GM12874 (cell line): Measurements from ENCODE around the gene BTBD9.

ENCODE experiments used
- TF ChIP-seq, protein P1 (sequence below): IDR thresholded peaks from 2 replicates; pipeline ENCODE4 v1.5.1; 2011; ENCODE audit warnings: low read depth, mild to moderate bottlenecking, control low read depth, low read length, moderate library complexity; ENCODE audit not compliant: insufficient read depth

Gene BTBD9

DNA sequence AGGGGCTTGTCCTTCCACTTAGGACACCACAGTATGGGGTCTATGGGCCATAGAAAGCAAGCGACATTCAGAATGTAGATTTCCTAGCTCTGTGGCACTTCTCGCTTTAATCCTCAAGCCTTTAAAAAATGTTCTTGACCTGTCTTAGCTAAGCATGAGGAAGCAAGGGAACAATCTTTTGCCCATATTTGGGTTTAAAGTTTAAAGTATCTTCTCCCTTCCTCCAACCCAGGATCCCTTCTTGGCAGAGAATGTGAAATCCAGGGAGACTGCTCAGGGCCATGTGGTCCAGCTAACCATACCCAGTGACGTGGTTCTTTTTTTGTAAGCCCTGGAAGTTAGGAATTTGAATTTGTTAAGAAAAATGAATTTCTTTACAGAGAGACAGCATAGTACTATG lies 289.9 kb downstream of the BTBD9 start:
- TF ChIP-seq, protein P1, sequence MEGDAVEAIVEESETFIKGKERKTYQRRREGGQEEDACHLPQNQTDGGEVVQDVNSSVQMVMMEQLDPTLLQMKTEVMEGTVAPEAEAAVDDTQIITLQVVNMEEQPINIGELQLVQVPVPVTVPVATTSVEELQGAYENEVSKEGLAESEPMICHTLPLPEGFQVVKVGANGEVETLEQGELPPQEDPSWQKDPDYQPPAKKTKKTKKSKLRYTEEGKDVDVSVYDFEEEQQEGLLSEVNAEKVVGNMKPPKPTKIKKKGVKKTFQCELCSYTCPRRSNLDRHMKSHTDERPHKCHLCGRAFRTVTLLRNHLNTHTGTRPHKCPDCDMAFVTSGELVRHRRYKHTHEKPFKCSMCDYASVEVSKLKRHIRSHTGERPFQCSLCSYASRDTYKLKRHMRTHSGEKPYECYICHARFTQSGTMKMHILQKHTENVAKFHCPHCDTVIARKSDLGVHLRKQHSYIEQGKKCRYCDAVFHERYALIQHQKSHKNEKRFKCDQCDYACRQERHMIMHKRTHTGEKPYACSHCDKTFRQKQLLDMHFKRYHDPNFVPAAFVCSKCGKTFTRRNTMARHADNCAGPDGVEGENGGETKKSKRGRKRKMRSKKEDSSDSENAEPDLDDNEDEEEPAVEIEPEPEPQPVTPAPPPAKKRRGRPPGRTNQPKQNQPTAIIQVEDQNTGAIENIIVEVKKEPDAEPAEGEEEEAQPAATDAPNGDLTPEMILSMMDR: no peak

DNA sequence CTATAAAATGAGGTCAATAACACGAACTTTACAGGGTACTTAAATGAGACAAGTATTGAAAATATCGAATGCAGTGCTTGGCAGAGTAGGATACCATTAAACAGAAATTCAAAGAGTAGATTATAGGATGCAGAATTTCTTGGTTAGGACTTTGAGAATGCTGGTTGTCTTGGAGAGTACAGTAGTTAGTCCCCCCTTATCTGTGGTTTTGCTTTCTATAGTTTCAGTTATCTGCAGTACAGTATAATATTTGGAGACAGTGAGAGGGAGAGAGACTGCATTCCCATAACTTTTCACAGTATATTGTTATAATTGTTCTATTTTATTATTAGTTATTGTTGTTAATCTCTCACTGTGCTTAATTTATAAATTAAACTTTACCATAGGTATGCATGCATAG lies 290.5 kb downstream of the BTBD9 start:
- TF ChIP-seq, protein P1: no peak

DNA sequence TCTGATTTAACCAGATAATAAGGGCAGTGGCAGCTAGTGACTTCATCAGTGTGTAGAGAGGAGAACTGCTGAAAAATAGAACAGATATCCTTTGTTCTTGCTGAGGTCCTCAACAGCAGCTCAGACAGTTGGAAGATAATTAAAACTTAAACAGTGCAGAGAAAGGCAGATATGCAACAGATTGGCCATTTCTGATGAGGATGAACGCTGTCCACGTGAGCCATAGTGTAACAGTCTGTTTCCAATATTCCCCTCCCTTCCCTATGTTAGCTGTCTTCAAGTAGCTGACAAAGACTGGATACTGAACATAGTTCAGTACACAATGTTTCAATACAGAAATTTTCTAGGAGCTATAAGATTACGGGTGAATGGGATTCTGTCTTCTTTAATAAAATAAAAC lies 291.4 kb downstream of the BTBD9 start:
- TF ChIP-seq, protein P1: no peak

DNA sequence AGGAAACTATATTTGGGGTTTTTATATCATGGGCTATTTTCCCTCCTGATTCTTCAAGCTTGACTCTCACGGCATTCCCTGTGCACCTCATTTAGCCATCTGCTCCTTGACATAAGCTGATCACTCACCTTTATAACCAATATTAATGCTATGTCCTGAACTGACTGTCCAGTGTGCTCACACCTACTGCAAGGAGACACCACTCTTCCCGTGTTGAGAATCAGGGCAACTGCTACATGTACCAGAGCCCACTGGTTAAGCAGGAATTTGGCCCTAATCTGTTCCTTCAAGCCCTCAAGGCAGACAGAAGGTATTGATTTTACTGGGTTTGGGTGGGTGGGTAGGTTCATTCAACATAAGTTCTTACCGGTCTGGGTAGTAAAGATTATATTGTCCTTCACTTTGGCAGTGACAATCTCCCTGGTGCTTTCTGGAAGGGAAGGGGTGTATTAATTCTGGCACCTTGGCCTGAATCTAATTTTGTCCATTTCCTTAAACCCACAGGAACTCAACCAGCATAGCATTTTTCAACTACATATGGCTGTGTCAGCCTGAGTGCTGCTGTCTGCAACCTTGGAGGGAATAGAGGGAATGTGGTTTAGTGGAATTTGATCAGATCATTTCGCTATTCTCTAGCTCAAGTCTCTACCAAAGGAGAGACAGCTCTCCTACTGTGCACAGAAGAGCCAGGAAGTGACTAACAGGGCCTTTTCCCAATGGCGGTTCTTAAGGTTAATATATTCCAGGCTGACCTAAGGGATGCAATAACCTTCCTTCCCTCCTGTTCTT lies 293.2 kb downstream of the BTBD9 start:
- TF ChIP-seq, protein P1: no peak

DNA sequence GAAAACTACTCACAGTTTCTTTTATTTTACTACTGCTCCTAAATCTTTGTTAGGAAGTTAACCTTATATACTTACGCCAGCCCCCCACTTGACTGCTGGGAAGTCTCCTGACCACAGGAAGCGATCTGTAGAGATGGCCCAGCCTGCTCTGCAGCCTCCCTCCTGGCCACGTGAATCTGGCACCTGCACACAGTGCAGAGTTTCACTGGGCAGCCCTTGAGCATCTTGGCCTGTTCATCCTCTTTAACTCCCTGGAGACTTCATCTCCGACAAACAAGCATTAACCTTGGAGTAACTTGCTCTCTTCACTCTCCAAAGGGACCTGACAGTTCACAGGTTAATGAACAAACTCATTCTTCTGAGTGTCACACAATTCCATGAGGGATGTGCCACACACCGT lies 294.1 kb downstream of the BTBD9 start:
- TF ChIP-seq, protein P1: no peak

DNA sequence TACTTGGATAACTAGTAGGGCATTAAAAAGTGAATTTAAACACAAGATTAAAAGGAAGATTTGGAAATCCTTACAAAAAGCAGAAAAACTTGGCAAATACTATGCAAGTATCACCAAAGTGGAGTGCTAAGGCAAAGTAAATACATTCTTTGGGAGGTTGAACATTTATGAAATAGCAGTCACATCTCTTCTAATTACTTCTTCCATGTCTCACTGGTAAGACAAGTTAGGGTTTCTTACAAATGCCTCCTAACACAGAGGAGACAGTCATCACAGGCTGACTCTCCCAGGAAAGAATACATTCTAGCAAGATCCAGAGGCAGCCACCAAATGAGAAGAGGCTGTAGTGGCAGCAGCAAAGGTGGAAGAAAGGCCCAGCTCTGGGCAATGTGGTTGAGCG lies 298.2 kb downstream of the BTBD9 start:
- TF ChIP-seq, protein P1: no peak

DNA sequence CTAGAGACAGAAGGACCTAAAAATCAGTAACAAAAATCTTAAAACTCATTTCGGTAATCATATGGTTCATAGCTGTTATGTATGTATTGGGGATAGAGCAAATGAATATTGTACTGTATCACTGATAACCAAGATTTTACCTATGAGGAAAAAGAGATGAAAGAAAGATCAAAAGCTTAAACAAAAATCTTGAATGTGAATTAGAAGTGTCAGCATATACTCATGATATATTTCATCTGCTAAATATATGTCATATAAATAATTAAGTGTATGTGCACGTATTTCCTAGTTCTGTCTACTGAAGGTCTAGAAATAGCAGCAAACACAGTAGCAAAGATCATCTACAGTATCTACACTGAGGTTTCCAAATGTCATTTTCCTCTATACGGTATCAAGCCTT lies 299.8 kb downstream of the BTBD9 start:
- TF ChIP-seq, protein P1: no peak
